Trophoblast cell (in vitro differentiated cells and primary cell): ENCODE measurements around the gene ZACN.

ENCODE experiments used
- DNase-seq, 2 donors: peaks; one replicate each; pipeline ENCODE4 v3.0.0-alpha.2; 2016
- H2AFZ ChIP-seq: 2 replicates; pipeline ENCODE4 v1.6.1; 2013; ENCODE audit warnings: low read length, moderate library complexity, mild to moderate bottlenecking; ENCODE audit not compliant: insufficient read depth, poor library complexity
- H2AK5ac ChIP-seq: 2 replicates; pipeline ENCODE4 v1.6.1; 2013; ENCODE audit warnings: mild to moderate bottlenecking, low read length
- H2BK120ac ChIP-seq: 2 replicates; pipeline ENCODE4 v1.6.1; 2013; ENCODE audit warnings: low read length, mild to moderate bottlenecking, moderate library complexity; ENCODE audit not compliant: insufficient read depth, poor library complexity
- H2BK12ac ChIP-seq: 2 replicates; pipeline ENCODE4 v1.6.1; 2013; ENCODE audit warnings: mild to moderate bottlenecking, low read length, moderate library complexity
- H2BK5ac ChIP-seq: 2 replicates; pipeline ENCODE4 v1.6.1; 2013; ENCODE audit warnings: low read length, low read depth, moderate library complexity, mild to moderate bottlenecking; ENCODE audit not compliant: poor library complexity
- H3K14ac ChIP-seq: 2 replicates; pipeline ENCODE4 v1.6.1; 2013; ENCODE audit warnings: mild to moderate bottlenecking, low read length
- H3K18ac ChIP-seq: 2 replicates; pipeline ENCODE4 v1.6.1; 2013; ENCODE audit warnings: mild to moderate bottlenecking, low read length
- H3K23ac ChIP-seq: 2 replicates; pipeline ENCODE4 v1.6.1; 2013; ENCODE audit warnings: low read length
- H3K27ac ChIP-seq: 2 replicates; pipeline ENCODE4 v1.5.1; 2013; ENCODE audit warnings: low read depth, mild to moderate bottlenecking, inconsistent platforms, low read length, moderate library complexity
- H3K27me3 ChIP-seq: 2 replicates; pipeline ENCODE4 v1.6.1; 2013; ENCODE audit warnings: inconsistent platforms, mild to moderate bottlenecking, low read length, moderate library complexity; ENCODE audit not compliant: insufficient read depth
- H3K36me3 ChIP-seq, 2 experiments: 1 replicate in 1 of 2; 2 replicates in 1 of 2; pipeline ENCODE4 v1.6.1; 2013; ENCODE audit warnings: low read length in 2 of 2, mild to moderate bottlenecking in 2 of 2, moderate library complexity in 1 of 2; ENCODE audit not compliant: insufficient read depth in 2 of 2, control insufficient read depth in 1 of 2
- H3K4ac ChIP-seq: 2 replicates; pipeline ENCODE4 v1.6.1; 2013; ENCODE audit warnings: low read depth, mild to moderate bottlenecking, low read length, moderate library complexity
- H3K4me1 ChIP-seq, 2 experiments: 1 replicate in 1 of 2; 2 replicates in 1 of 2; pipeline ENCODE4 v1.6.1; 2013; ENCODE audit warnings: low read length in 2 of 2, mild to moderate bottlenecking in 2 of 2, moderate library complexity in 1 of 2; ENCODE audit not compliant: insufficient read depth in 2 of 2, control insufficient read depth in 1 of 2
- H3K4me2 ChIP-seq: 2 replicates; pipeline ENCODE4 v1.6.1; 2013; ENCODE audit warnings: inconsistent platforms, mild to moderate bottlenecking, low read length, moderate library complexity
- H3K4me3 ChIP-seq: 2 replicates; pipeline ENCODE4 v1.5.1; 2013; ENCODE audit warnings: mild to moderate bottlenecking, low read depth, low read length, inconsistent platforms
- H3K79me1 ChIP-seq: one replicate; pipeline ENCODE4 v1.6.1; 2013; ENCODE audit warnings: low read length
- H3K79me2 ChIP-seq: 2 replicates; pipeline ENCODE4 v1.6.1; 2013; ENCODE audit warnings: low read length, mild to moderate bottlenecking; ENCODE audit not compliant: control insufficient read depth, insufficient read depth, poor library complexity
- H3K9ac ChIP-seq: 2 replicates; pipeline ENCODE4 v1.6.1; 2013; ENCODE audit warnings: mild to moderate bottlenecking, low read length
- H3K9me3 ChIP-seq: 2 replicates; pipeline ENCODE4 v1.6.1; 2013; ENCODE audit warnings: low read depth, mild to moderate bottlenecking, control low read depth, inconsistent platforms, low read length; ENCODE audit not compliant: insufficient read depth
- H4K12ac ChIP-seq: 2 replicates; pipeline ENCODE4 v1.6.1; 2013; ENCODE audit warnings: low read depth, mild to moderate bottlenecking, low read length, moderate library complexity
- H4K8ac ChIP-seq: 2 replicates; pipeline ENCODE4 v1.6.1; 2013; ENCODE audit warnings: low read depth, mild to moderate bottlenecking, low read length, moderate library complexity
- H4K91ac ChIP-seq: one replicate; pipeline ENCODE4 v1.6.1; 2013; ENCODE audit warnings: low read depth, mild to moderate bottlenecking, low read length, moderate library complexity
- WGBS: extraction: QIAGEN DNeasy Blood & Tissue Kit; methylation state at CpG from one replicate; pipeline ENCODE4 v1.1.7; 2013; ENCODE audit warnings: missing lambda C conversion rate; ENCODE audit not compliant: insufficient read length, insufficient coverage; ENCODE audit errors: extremely low coverage; 5-methylcytosine and 5-hydroxymethylcytosine counted together

Gene ZACN

DNA sequence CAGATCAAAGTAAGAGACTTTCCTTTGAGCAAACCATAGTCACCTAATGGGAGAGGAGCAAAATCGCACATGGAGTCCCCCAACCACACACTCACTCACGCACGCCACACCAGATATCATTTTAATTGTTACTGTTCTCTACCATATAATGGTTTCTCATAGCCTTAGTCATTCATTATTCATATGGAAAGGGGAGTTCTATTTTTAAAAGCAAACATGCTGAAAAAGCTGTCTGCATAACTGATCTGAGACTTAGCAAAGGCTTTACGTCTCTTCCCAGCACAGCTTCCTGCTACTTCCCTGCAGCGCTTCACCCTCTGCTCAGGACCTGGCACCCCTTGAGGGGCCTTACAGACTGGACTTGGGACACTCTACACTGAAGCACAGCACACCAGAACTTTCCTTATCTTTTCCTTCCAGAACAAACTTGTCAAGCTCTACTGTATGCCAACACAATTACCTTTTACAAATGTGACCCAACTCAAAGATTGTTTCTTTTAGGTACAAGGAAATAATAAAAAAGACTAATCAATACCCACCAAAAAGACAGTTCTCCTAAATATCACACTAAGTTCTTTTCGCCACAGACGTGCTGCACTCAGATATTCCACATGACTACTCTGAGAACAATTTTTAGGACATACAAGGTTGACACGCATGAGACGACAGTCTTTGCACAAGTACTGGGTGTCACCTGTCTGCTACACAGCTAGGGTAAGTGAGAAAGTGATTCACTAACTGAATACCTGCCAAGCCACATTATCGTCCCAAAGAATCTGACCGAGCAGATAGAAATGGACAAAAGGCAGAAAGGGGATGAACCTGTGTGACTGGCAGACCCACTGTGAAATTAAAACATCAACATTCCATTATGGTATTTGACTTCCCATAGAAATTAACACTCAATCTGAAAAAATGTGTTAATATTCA lies 28.2 kb upstream of the ZACN start:
- H3K27ac ChIP-seq: no peak overlapping the region
- DNase-seq: peak; percentile 85 to 97
- H4K8ac ChIP-seq: no peak overlapping the region
- H3K79me2 ChIP-seq: no peaks in the 10 kb centered on the region
- H3K27me3 ChIP-seq: no peaks in the 10 kb centered on the region
- H3K4me3 ChIP-seq: no peak overlapping the region
- no peak overlapping the region for H2BK120ac ChIP-seq
- H3K4ac ChIP-seq: no peak overlapping the region
- no peak overlapping the region for H4K12ac ChIP-seq
- WGBS: no CpG with 5 or more reads among the region's 11 CpGs
- no peak overlapping the region for H3K14ac ChIP-seq
- H3K9me3 ChIP-seq: no peaks in the 10 kb centered on the region
- peaks cover 49 to 57% of the 10 kb centered on the region in 2 experiments for H3K36me3 ChIP-seq
- H4K91ac ChIP-seq: no peak overlapping the region
- no peak overlapping the region for H2AFZ ChIP-seq
- no peak overlapping the region for H2AK5ac ChIP-seq
- H3K79me1 ChIP-seq: peaks cover 2% of the 10 kb centered on the region
- no peak overlapping the region for H3K18ac ChIP-seq
- H2BK12ac ChIP-seq: no peak overlapping the region
- H3K4me1 ChIP-seq: peaks cover 3 to 11% of the 10 kb centered on the region in 2 experiments
- H3K23ac ChIP-seq: no peak overlapping the region
- no peak overlapping the region for H3K4me2 ChIP-seq
- H2BK5ac ChIP-seq: no peak overlapping the region
- H3K9ac ChIP-seq: no peak overlapping the region

GRCh38 chr17:76051561-76051960 lies 27.4 kb upstream of the ZACN start:
- no peak overlapping the region for H4K8ac ChIP-seq
- WGBS: no CpG with 5 or more reads among the region's 6 CpGs
- H3K79me2 ChIP-seq: no peaks in the 10 kb centered on the region
- H4K12ac ChIP-seq: no peak overlapping the region
- peaks cover 42 to 54% of the 10 kb centered on the region in 2 experiments for H3K36me3 ChIP-seq
- no peaks in the 10 kb centered on the region for H3K27me3 ChIP-seq
- H3K23ac ChIP-seq: no peak overlapping the region
- no peak for DNase-seq
- H3K9ac ChIP-seq: no peak overlapping the region
- no peak overlapping the region for H2BK120ac ChIP-seq
- H3K9me3 ChIP-seq: no peaks in the 10 kb centered on the region
- H4K91ac ChIP-seq: no peak overlapping the region
- H2BK12ac ChIP-seq: no peak overlapping the region
- H3K18ac ChIP-seq: no peak overlapping the region
- H3K4me3 ChIP-seq: no peak overlapping the region
- H3K4ac ChIP-seq: no peak overlapping the region
- no peak overlapping the region for H3K27ac ChIP-seq
- no peak overlapping the region for H2AFZ ChIP-seq
- H3K14ac ChIP-seq: no peak overlapping the region
- peaks cover 2% of the 10 kb centered on the region for H3K79me1 ChIP-seq
- no peak overlapping the region for H2AK5ac ChIP-seq
- H3K4me1 ChIP-seq: peaks cover 3 to 11% of the 10 kb centered on the region in 2 experiments
- H3K4me2 ChIP-seq: no peak overlapping the region
- H2BK5ac ChIP-seq: no peak overlapping the region

- peak overlapping the region; percentile 57 for H2BK5ac ChIP-seq
- DNase-seq: peak; percentile 59 to 83
- H4K12ac ChIP-seq: no peak overlapping the region
Observed at GRCh38 chr17:76053246-76054111, 25.5 kb upstream of the ZACN start.

GRCh38 chr17:76054112-76054476 lies 24.9 kb upstream of the ZACN start:
- H3K9ac ChIP-seq: no peak overlapping the region
- no peak overlapping the region for H4K8ac ChIP-seq
- no peak overlapping the region for H3K18ac ChIP-seq
- WGBS: no CpG with 5 or more reads among the region's 4 CpGs
- peaks cover 37 to 51% of the 10 kb centered on the region in 2 experiments for H3K36me3 ChIP-seq
- H3K27me3 ChIP-seq: no peaks in the 10 kb centered on the region
- H2BK5ac ChIP-seq: no peak overlapping the region
- no peak overlapping the region for H2BK12ac ChIP-seq
- H2AK5ac ChIP-seq: no peak overlapping the region
- no peaks in the 10 kb centered on the region for H3K79me2 ChIP-seq
- H3K4me2 ChIP-seq: peak overlapping the region; percentile 31
- H3K9me3 ChIP-seq: no peaks in the 10 kb centered on the region
- H2AFZ ChIP-seq: no peak overlapping the region
- DNase-seq: peak; percentile 63 to 73
- no peak overlapping the region for H3K23ac ChIP-seq
- no peak overlapping the region for H4K91ac ChIP-seq
- H4K12ac ChIP-seq: no peak overlapping the region
- peaks cover 3 to 14% of the 10 kb centered on the region in 2 experiments for H3K4me1 ChIP-seq
- H3K14ac ChIP-seq: no peak overlapping the region
- H3K4ac ChIP-seq: no peak overlapping the region
- no peak overlapping the region for H3K4me3 ChIP-seq
- peak overlapping the region; percentile 68 for H3K27ac ChIP-seq
- H3K79me1 ChIP-seq: peaks cover 2% of the 10 kb centered on the region
- no peak overlapping the region for H2BK120ac ChIP-seq

More at GRCh38 chr17:76053246-76054111, 25.5 kb upstream of the ZACN start:
- Histone ChIP-seq H2BK120ac (no peak overlapping the region), H4K91ac (peak overlapping the region; percentile 48), H3K36me3 (peaks cover 35 to 51% of the 10 kb centered on the region in 2 experiments), H3K27ac (peak overlapping the region; percentile 68), H3K18ac (peak overlapping the region; percentile 59), H3K4ac (peak overlapping the region; percentile 21), H2BK12ac (peak overlapping the region; percentile 46), H3K79me1 (peaks cover 2% of the 10 kb centered on the region), H4K8ac (no peak overlapping the region), H3K79me2 (no peaks in the 10 kb centered on the region), H3K9ac (no peak overlapping the region), H3K9me3 (no peaks in the 10 kb centered on the region), H3K27me3 (no peaks in the 10 kb centered on the region), H3K23ac (no peak overlapping the region), H3K4me3 (no peak overlapping the region), H2AK5ac (no peak overlapping the region), H2AFZ (no peak overlapping the region), H3K4me2 (no peak overlapping the region), H3K4me1 (peaks cover 3 to 14% of the 10 kb centered on the region in 2 experiments), H3K14ac (no peak overlapping the region)
- no CpG with 5 or more reads among the region's 17 CpGs for WGBS
